Ishikawa (cell line): ENCODE measurements around the gene KCNQ5.

Experiments
- CEBPB ChIP-seq: IDR thresholded peaks from 2 replicates; pipeline ENCODE4 v1.6.1; 2012
- CREB1 ChIP-seq: IDR thresholded peaks from 2 replicates; pipeline ENCODE4 v1.6.1; 2012; ENCODE audit warnings: low read depth
- EGR1 ChIP-seq: IDR thresholded peaks from 2 replicates; pipeline ENCODE4 v1.6.1; 2012
- EP300 ChIP-seq: IDR thresholded peaks from 2 replicates; pipeline ENCODE4 v1.6.1; 2012; ENCODE audit warnings: borderline replicate concordance
- FOXM1 ChIP-seq: IDR thresholded peaks from 2 replicates; pipeline ENCODE4 v1.6.1; 2012; ENCODE audit warnings: low read depth, borderline replicate concordance
- NFIC ChIP-seq: IDR thresholded peaks from 2 replicates; pipeline ENCODE4 v1.6.1; 2012
- RAD21 ChIP-seq: IDR thresholded peaks from 2 replicates; pipeline ENCODE4 v1.6.1; 2012; ENCODE audit warnings: low read depth
- TAF1 ChIP-seq: IDR thresholded peaks from 2 replicates; pipeline ENCODE4 v1.6.1; 2012; ENCODE audit warnings: low read depth, mild to moderate bottlenecking
- TCF12 ChIP-seq: IDR thresholded peaks from 2 replicates; pipeline ENCODE4 v1.6.1; 2012; ENCODE audit warnings: low read depth
- TEAD4 ChIP-seq: IDR thresholded peaks from 2 replicates; pipeline ENCODE4 v1.6.1; 2012
- YY1 ChIP-seq: IDR thresholded peaks from 2 replicates; pipeline ENCODE4 v1.6.1; 2012; ENCODE audit warnings: low read depth
- ZBTB7A ChIP-seq: IDR thresholded peaks from 2 replicates; pipeline ENCODE4 v1.6.1; 2012; ENCODE audit warnings: low read depth
- TF ChIP-seq, protein P1 (sequence below): IDR thresholded peaks from 2 replicates; pipeline ENCODE4 v1.6.1; 2012; ENCODE audit warnings: low read depth, mild to moderate bottlenecking
- TF ChIP-seq, protein P2 (sequence below): IDR thresholded peaks from 2 replicates; pipeline ENCODE4 v1.6.1; 2012
- TF ChIP-seq, protein P3 (sequence below): IDR thresholded peaks from 2 replicates; pipeline ENCODE4 v1.6.1; 2012

Gene KCNQ5

DNA sequence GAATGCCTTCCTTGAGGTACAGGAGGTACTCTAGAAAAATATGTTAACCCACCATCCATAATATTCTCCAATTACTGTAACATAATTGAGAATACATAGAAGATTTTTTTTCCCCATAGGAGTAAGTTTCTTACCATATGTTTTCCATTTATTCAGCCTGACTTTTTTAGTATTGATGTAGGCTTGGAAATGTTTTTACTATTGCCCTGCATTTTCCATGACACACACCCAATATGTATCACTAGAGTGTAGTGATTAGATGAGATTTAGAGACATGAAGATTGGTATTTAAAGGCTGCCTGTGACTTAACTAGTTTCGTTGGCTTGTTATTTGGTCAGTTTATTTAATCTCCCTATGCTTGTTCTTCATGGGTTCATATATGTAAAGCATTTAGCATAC, 39.5 kb downstream of the KCNQ5 start:
- TF ChIP-seq EP300 (no peak), EGR1 (no peak), CEBPB (no peak), TEAD4 (no peak), RAD21 (no peak), YY1 (no peak), TAF1 (no peak), TCF12 (no peak), ZBTB7A (no peak), FOXM1 (no peak)
- TF ChIP-seq, protein P1, sequence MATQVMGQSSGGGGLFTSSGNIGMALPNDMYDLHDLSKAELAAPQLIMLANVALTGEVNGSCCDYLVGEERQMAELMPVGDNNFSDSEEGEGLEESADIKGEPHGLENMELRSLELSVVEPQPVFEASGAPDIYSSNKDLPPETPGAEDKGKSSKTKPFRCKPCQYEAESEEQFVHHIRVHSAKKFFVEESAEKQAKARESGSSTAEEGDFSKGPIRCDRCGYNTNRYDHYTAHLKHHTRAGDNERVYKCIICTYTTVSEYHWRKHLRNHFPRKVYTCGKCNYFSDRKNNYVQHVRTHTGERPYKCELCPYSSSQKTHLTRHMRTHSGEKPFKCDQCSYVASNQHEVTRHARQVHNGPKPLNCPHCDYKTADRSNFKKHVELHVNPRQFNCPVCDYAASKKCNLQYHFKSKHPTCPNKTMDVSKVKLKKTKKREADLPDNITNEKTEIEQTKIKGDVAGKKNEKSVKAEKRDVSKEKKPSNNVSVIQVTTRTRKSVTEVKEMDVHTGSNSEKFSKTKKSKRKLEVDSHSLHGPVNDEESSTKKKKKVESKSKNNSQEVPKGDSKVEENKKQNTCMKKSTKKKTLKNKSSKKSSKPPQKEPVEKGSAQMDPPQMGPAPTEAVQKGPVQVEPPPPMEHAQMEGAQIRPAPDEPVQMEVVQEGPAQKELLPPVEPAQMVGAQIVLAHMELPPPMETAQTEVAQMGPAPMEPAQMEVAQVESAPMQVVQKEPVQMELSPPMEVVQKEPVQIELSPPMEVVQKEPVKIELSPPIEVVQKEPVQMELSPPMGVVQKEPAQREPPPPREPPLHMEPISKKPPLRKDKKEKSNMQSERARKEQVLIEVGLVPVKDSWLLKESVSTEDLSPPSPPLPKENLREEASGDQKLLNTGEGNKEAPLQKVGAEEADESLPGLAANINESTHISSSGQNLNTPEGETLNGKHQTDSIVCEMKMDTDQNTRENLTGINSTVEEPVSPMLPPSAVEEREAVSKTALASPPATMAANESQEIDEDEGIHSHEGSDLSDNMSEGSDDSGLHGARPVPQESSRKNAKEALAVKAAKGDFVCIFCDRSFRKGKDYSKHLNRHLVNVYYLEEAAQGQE, result no peak
- TF ChIP-seq, protein P2, sequence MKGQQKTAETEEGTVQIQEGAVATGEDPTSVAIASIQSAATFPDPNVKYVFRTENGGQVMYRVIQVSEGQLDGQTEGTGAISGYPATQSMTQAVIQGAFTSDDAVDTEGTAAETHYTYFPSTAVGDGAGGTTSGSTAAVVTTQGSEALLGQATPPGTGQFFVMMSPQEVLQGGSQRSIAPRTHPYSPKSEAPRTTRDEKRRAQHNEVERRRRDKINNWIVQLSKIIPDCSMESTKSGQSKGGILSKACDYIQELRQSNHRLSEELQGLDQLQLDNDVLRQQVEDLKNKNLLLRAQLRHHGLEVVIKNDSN, result no peak

DNA sequence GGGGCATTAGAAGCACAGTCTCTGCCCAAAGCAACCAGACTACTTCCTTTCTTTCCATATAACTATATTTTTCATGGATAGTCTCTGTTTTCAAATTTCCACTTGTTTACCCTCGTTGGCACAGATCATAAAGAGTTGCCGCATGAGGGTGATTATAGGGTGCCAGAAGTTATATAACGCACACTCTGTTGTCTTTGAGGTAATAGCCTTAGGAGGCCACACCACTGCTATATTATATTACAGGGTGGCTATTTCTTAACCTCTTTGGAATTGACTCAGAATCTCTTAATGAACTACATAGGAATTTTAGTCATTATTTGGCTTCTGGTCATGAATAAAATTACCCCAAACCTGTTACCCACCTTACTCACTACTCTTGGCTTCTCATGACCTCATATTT, 43.7 kb downstream of the KCNQ5 start:
- TF ChIP-seq, protein P1, result no peak
- TF ChIP-seq CEBPB (no peak), EP300 (no peak), ZBTB7A (no peak), FOXM1 (no peak), NFIC (no peak), RAD21 (no peak), TEAD4 (no peak), TCF12 (no peak), EGR1 (no peak)
- TF ChIP-seq, protein P3, sequence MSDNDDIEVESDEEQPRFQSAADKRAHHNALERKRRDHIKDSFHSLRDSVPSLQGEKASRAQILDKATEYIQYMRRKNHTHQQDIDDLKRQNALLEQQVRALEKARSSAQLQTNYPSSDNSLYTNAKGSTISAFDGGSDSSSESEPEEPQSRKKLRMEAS, result no peak

DNA sequence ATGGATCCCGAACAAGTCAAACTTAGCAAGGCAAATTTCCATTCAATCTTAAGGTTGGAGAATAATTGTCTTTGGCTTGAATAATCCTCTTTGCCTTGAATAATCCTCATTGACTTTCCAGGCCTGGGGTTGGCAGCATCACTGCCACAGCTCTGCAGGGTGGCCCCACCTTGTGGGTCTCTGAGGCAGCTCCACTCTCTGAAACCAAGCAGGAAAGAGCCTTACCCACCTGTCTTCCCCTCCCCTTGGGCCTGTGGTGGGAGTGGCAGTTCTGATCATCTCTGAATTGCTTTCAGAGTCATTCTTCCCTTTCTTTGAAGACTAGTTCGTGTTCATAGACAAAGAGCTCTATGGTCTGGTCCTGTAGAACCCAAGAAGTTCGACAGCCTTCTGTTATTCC, 47.5 kb downstream of the KCNQ5 start:
- TF ChIP-seq TAF1 (no peak), EGR1 (no peak), RAD21 (no peak), CREB1 (no peak), FOXM1 (no peak), TCF12 (no peak), NFIC (no peak), ZBTB7A (no peak), YY1 (no peak), CEBPB (no peak), EP300 (no peak), TEAD4 (no peak)
- TF ChIP-seq, protein P3, result no peak
- TF ChIP-seq, protein P1, result no peak
- TF ChIP-seq, protein P2, result no peak

DNA sequence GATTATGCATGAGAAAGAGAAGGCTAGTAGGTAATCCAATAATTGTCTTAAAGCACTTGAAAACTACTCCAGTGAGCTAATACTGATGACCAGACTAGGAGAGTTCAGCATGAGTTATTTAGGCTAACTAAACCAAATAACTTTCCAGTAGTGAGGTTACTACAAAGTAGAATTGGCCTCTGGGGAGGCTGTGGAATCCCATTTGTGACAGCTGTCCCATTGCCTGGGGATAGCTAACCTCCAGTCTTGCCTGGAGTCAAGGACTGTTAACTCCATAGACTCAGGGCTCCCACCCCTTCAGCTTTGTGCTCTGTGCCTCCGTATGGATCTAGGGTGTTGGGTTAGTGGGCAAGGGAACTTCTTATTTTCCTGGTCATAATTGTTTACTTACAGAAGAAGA, 51.0 kb downstream of the KCNQ5 start:
- TF ChIP-seq CREB1, result no peak
- no peak for TF ChIP-seq ZBTB7A
- TF ChIP-seq EGR1, result no peak
- TF ChIP-seq TCF12, result no peak
- no peak for TF ChIP-seq NFIC
- TF ChIP-seq, protein P3, result no peak
- no peak for TF ChIP-seq EP300
- TF ChIP-seq TEAD4, result no peak
- TF ChIP-seq, protein P1, result no peak
- no peak for TF ChIP-seq CEBPB
- TF ChIP-seq, protein P2, result no peak
